ENCODE results near the gene NDUFB10.

DNA sequence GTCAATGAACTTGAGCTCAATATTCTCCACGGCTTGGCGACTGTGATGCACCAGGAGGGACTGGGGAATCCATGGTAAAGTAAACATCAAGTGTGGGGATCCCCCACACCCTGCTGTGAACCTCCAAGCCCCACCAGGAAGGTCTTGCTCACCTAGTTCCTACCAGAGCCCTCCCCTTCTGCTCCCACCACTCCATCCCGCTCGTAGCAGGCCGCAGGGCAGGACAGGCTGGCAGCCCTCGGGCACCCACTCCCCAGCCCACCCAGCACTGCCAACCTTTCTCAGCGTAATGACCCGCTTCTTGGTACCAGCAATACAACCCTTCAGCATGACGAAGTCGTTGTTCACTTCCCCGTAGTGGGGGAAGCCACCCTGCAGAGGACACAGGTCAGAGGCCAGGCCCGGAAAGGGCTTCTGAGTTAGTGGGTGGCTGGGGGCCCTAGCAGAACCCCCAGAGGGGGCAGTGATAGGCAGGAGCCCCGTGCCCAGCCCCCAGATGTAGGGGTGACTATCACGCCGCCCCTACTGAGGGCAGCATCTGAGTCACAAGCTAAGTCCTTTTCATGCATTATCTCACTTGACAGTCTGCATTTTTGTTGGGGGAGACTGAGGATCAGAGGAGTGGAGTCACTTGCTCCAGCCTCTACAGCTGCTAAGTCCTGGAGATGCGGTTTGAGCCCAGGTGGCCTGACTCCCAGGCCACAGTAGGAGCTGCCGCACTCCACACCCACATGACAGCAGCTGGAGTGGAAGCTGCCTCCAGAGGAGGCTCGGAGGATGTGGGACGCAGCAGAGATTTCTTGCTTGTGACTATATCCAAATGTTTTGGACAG, 13.6 kb upstream of the NDUFB10 start:
- TF ChIP-seq, protein P1, sequence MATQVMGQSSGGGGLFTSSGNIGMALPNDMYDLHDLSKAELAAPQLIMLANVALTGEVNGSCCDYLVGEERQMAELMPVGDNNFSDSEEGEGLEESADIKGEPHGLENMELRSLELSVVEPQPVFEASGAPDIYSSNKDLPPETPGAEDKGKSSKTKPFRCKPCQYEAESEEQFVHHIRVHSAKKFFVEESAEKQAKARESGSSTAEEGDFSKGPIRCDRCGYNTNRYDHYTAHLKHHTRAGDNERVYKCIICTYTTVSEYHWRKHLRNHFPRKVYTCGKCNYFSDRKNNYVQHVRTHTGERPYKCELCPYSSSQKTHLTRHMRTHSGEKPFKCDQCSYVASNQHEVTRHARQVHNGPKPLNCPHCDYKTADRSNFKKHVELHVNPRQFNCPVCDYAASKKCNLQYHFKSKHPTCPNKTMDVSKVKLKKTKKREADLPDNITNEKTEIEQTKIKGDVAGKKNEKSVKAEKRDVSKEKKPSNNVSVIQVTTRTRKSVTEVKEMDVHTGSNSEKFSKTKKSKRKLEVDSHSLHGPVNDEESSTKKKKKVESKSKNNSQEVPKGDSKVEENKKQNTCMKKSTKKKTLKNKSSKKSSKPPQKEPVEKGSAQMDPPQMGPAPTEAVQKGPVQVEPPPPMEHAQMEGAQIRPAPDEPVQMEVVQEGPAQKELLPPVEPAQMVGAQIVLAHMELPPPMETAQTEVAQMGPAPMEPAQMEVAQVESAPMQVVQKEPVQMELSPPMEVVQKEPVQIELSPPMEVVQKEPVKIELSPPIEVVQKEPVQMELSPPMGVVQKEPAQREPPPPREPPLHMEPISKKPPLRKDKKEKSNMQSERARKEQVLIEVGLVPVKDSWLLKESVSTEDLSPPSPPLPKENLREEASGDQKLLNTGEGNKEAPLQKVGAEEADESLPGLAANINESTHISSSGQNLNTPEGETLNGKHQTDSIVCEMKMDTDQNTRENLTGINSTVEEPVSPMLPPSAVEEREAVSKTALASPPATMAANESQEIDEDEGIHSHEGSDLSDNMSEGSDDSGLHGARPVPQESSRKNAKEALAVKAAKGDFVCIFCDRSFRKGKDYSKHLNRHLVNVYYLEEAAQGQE (IDR thresholded peaks at IDR 0.05), result no peak
- TF ChIP-seq, protein P2, sequence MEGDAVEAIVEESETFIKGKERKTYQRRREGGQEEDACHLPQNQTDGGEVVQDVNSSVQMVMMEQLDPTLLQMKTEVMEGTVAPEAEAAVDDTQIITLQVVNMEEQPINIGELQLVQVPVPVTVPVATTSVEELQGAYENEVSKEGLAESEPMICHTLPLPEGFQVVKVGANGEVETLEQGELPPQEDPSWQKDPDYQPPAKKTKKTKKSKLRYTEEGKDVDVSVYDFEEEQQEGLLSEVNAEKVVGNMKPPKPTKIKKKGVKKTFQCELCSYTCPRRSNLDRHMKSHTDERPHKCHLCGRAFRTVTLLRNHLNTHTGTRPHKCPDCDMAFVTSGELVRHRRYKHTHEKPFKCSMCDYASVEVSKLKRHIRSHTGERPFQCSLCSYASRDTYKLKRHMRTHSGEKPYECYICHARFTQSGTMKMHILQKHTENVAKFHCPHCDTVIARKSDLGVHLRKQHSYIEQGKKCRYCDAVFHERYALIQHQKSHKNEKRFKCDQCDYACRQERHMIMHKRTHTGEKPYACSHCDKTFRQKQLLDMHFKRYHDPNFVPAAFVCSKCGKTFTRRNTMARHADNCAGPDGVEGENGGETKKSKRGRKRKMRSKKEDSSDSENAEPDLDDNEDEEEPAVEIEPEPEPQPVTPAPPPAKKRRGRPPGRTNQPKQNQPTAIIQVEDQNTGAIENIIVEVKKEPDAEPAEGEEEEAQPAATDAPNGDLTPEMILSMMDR (IDR thresholded peaks at IDR 0.05; ENCODE audit: low read depth, low read length, missing input control), result no peak
- TF ChIP-seq, protein P3, sequence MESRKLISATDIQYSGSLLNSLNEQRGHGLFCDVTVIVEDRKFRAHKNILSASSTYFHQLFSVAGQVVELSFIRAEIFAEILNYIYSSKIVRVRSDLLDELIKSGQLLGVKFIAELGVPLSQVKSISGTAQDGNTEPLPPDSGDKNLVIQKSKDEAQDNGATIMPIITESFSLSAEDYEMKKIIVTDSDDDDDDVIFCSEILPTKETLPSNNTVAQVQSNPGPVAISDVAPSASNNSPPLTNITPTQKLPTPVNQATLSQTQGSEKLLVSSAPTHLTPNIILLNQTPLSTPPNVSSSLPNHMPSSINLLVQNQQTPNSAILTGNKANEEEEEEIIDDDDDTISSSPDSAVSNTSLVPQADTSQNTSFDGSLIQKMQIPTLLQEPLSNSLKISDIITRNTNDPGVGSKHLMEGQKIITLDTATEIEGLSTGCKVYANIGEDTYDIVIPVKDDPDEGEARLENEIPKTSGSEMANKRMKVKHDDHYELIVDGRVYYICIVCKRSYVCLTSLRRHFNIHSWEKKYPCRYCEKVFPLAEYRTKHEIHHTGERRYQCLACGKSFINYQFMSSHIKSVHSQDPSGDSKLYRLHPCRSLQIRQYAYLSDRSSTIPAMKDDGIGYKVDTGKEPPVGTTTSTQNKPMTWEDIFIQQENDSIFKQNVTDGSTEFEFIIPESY (IDR thresholded peaks at IDR 0.05), result no peak
- TF ChIP-seq EGR1 (IDR thresholded peaks at IDR 0.05; ENCODE audit: low read depth in 2 of 2), result no peak
